IMR-90 (cell line): ENCODE results near the gene PIK3R4.

Experiments
- CEBPB ChIP-seq: IDR thresholded peaks from 2 replicates; pipeline ENCODE4 v1.6.1; 2012; ENCODE audit warnings: low read depth, low read length, improper control_type of control experiment
- TF ChIP-seq, protein P1 (sequence below): conservative IDR thresholded peaks from 2 replicates; pipeline ENCODE4 v1.5.1; 2012; ENCODE audit warnings: mild to moderate bottlenecking, low read depth, low read length, improper control_type of control experiment

- no peak for TF ChIP-seq CEBPB
- TF ChIP-seq, protein P1, sequence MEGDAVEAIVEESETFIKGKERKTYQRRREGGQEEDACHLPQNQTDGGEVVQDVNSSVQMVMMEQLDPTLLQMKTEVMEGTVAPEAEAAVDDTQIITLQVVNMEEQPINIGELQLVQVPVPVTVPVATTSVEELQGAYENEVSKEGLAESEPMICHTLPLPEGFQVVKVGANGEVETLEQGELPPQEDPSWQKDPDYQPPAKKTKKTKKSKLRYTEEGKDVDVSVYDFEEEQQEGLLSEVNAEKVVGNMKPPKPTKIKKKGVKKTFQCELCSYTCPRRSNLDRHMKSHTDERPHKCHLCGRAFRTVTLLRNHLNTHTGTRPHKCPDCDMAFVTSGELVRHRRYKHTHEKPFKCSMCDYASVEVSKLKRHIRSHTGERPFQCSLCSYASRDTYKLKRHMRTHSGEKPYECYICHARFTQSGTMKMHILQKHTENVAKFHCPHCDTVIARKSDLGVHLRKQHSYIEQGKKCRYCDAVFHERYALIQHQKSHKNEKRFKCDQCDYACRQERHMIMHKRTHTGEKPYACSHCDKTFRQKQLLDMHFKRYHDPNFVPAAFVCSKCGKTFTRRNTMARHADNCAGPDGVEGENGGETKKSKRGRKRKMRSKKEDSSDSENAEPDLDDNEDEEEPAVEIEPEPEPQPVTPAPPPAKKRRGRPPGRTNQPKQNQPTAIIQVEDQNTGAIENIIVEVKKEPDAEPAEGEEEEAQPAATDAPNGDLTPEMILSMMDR = no peak
Observed at GRCh38 chr3:130654921-130655320, 91.7 kb downstream of the PIK3R4 start.
